HG03097 (cell line): ENCODE results near the gene SUFU.

Experiments used
- ATAC-seq: cut with Tn5 transposase; IDR thresholded peaks from one replicate; pipeline ENCODE4 v1.9.1; 2021; ENCODE audit not compliant: unreplicated experiment, low FRiP score

The SUFU gene

GRCh38 chr10:102681696-102682095, 177.9 kb downstream of the SUFU start:
- ATAC-seq: no peak

- ATAC-seq: no peak
Observed at GRCh38 chr10:102682416-102682815, 178.6 kb downstream of the SUFU start.

GRCh38 chr10:102682981-102683380, 179.2 kb downstream of the SUFU start:
- no peak for ATAC-seq
